Measurements from ENCODE around the gene CS.

- no peak for TF ChIP-seq RFX5 (IDR thresholded peaks at IDR 0.05; ENCODE audit: low read length)
- no peak for TF ChIP-seq RAD21 (IDR thresholded peaks at IDR 0.05; ENCODE audit: low read length)
- no peak for TF ChIP-seq POLR2AphosphoS5 (IDR thresholded peaks at IDR 0.05; ENCODE audit: low read depth, low read length)
- no peak for TF ChIP-seq ZBTB33 (IDR thresholded peaks at IDR 0.05; ENCODE audit: borderline replicate concordance, low read depth)
Observed at GRCh38 chr12:56253091-56253490, 47.0 kb downstream of the CS start.

Data from SK-N-SH (cell line).